IMR-90 (cell line): ENCODE data around the gene ZNF575.

ENCODE experiments used
- BHLHE40 ChIP-seq: fragments of 150-350 bp; IDR thresholded peaks from 2 replicates; pipeline ENCODE4 v1.6.1; 2016; ENCODE audit warnings: mild to moderate bottlenecking, low read depth, low read length
- CEBPB ChIP-seq: IDR thresholded peaks from 2 replicates; pipeline ENCODE4 v1.6.1; 2012; ENCODE audit warnings: low read depth, low read length, improper control_type of control experiment
- FOS ChIP-seq: fragments of 150-350 bp; IDR thresholded peaks from 2 replicates; pipeline ENCODE4 v1.6.1; 2016; ENCODE audit warnings: low read depth, low read length
- MAZ ChIP-seq: IDR thresholded peaks from 2 replicates; pipeline ENCODE4 v1.6.1; 2012; ENCODE audit warnings: low read depth, mild to moderate bottlenecking, low read length, improper control_type of control experiment, moderate library complexity, borderline replicate concordance
- MXI1 ChIP-seq: IDR thresholded peaks from 2 replicates; pipeline ENCODE4 v1.6.1; 2012; ENCODE audit warnings: low read depth, mild to moderate bottlenecking, low read length, moderate library complexity, borderline replicate concordance
- NFE2L2 ChIP-seq: fragments of 150-350 bp; IDR thresholded peaks from 2 replicates; pipeline ENCODE4 v1.6.1; 2016; ENCODE audit warnings: low read depth, mild to moderate bottlenecking, low read length
- POLR2A ChIP-seq: IDR thresholded peaks from 2 replicates; pipeline ENCODE4 v1.6.1; 2012; ENCODE audit warnings: mild to moderate bottlenecking, low read depth, low read length
- RAD21 ChIP-seq: IDR thresholded peaks from 2 replicates; pipeline ENCODE4 v1.6.1; 2012; ENCODE audit warnings: low read length, improper control_type of control experiment
- RFX5 ChIP-seq: IDR thresholded peaks from 2 replicates; pipeline ENCODE4 v1.8.0; 2012; ENCODE audit warnings: low read depth, mild to moderate bottlenecking, low read length, moderate library complexity
- SMC3 ChIP-seq: fragments of 150-350 bp; IDR thresholded peaks from 2 replicates; pipeline ENCODE4 v1.6.1; 2016; ENCODE audit warnings: low read depth, mild to moderate bottlenecking, antibody characterized with exemption, low read length, moderate library complexity
- TF ChIP-seq, protein P1 (sequence below): conservative IDR thresholded peaks from 2 replicates; pipeline ENCODE4 v1.5.1; 2012; ENCODE audit warnings: mild to moderate bottlenecking, low read depth, low read length, improper control_type of control experiment
- TF ChIP-seq, protein P2 (sequence below): fragments of 150-350 bp; IDR thresholded peaks from 2 replicates; pipeline ENCODE4 v1.6.1; 2017; ENCODE audit warnings: mild to moderate bottlenecking, antibody characterized with exemption, low read length, low read depth

GRCh38 chr19:43572171-43572588, 39.2 kb downstream of the ZNF575 start:
- TF ChIP-seq, protein P1, sequence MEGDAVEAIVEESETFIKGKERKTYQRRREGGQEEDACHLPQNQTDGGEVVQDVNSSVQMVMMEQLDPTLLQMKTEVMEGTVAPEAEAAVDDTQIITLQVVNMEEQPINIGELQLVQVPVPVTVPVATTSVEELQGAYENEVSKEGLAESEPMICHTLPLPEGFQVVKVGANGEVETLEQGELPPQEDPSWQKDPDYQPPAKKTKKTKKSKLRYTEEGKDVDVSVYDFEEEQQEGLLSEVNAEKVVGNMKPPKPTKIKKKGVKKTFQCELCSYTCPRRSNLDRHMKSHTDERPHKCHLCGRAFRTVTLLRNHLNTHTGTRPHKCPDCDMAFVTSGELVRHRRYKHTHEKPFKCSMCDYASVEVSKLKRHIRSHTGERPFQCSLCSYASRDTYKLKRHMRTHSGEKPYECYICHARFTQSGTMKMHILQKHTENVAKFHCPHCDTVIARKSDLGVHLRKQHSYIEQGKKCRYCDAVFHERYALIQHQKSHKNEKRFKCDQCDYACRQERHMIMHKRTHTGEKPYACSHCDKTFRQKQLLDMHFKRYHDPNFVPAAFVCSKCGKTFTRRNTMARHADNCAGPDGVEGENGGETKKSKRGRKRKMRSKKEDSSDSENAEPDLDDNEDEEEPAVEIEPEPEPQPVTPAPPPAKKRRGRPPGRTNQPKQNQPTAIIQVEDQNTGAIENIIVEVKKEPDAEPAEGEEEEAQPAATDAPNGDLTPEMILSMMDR = no peak
- TF ChIP-seq NFE2L2 (no peak), BHLHE40 (no peak), FOS (no peak), POLR2A (no peak), RFX5 (no peak), CEBPB (no peak), SMC3 (no peak), RAD21 (no peak), MAZ (no peak), MXI1 (no peak)
- TF ChIP-seq, protein P2, sequence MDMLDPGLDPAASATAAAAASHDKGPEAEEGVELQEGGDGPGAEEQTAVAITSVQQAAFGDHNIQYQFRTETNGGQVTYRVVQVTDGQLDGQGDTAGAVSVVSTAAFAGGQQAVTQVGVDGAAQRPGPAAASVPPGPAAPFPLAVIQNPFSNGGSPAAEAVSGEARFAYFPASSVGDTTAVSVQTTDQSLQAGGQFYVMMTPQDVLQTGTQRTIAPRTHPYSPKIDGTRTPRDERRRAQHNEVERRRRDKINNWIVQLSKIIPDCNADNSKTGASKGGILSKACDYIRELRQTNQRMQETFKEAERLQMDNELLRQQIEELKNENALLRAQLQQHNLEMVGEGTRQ = no peak
